GM18951 (cell line): ENCODE data around the gene USP19.

ENCODE experiments used
- POLR2A ChIP-seq: IDR thresholded peaks from 4 replicates; pipeline ENCODE4 v1.6.1; 2011; ENCODE audit warnings: mild to moderate bottlenecking; ENCODE audit not compliant: insufficient read length, insufficient read depth; ENCODE audit errors: extremely low read depth
- in situ Hi-C: fragments of 300-500 bp; cut with MboI; formaldehyde crosslinking; loops from one replicate; pipeline ENCODE4 v1.12.0; 2022; ENCODE audit warnings: low sequenced_read_pairs, mixed read lengths, inconsistent platforms; ENCODE audit not compliant: unreplicated experiment

USP19 gene

DNA sequence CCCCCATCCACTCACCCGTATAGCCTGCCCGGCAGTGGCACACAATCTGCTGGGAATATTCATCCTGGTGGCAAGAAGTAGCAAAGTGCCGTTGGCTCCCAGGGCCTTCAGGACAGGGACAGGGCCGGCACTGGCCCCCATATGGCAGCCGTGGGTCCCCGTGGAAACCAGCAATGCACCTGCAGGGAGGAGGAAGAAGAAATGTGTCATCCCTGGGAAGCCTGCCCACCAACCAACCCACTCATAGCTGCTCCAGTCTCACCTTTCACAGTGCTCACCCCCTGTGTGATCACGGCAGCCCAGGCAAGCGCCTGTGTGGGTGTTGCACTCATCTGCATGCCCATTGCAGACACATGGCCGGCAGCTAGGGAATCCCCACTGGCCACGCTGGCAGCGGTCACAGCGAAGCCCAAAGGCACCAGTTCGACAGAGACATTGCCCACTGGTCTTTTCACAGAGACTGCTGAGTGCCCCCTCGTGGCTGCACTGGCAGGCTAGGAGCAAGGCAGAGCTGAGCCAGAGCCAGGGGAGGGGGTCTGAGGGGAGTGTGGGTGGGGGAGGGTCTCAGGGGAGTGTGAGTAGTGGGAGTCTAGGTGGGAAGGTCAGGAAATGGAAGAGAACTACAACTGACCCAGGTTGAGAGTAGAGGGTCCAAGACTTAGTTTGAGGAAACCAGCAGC, 4.5 kb upstream of the USP19 start:
- no peak for TF ChIP-seq POLR2A
- in situ Hi-C loops, result no loop called here

DNA sequence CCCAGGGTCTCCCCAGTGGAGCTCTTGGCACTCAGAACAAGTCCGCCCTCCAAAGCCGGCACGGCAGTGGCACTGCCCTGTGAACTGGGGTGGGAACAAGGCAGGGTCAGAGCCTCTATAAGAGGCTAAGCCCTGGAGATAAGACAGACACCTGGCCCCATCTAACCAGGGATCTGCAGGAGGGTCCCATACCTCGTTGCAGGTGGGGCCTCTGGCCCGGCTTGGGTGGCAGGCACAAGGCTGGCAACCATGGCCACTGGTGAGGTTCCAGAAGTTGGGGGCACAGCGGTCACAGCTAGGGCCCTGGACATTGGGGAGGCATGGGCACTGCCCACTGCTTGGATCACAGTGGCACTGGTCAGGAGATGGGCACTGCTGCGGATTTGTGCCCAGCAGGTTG, 3.6 kb upstream of the USP19 start:
- in situ Hi-C loops, result no loop called here
- no peak for TF ChIP-seq POLR2A

DNA sequence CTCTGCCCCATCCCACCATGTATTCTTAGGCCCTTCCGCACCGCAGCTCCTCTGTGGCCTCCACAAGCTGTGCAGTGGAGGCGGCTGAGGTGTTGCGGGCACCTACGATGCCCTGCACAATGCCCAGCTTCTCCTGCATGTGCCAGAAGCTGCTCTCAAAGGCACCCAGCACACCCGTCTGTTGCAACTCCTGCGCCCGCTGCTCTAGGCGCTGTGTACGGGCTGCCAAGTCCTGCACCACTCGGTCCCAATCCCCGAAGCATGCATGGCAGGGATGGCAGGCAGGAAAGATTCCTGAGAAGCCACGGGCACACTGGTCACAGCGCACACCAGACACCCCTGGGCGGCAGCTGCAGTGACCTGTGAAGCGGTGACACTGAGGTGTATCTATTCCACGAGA, 3.1 kb upstream of the USP19 start:
- no peak for TF ChIP-seq POLR2A
- in situ Hi-C loops, result no loop called here

DNA sequence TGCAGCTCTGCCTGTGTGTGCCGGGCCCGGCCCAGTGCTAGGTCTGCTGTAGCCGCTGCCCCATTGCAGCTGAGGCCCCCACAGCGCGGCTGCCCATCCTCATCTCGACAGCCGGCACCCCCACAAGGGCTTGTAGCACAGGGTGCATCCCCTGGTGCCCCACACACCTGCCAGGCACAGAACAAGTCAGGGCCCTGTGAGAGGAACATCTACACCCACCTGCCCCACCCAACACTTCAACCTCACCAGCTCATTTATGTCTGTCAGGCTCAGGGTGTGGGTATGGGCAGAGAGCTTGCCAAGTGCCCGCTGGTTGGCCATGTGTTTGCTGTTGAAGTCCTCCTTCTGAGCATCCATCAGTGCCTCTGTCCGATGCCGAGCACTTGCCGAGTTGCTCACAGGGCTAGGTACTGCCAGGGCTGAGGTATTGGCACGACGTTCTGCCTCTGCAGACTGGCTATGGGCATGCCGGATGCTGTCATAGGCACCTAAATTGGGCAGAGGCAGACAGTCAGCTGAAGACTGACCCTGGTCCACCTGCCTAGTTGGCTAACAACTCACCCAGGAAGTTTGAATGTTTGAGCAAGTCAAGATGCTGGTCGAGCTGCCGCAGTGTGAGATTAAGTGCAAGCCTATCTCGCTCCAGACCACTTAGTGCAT, 2.4 kb upstream of the USP19 start:
- no peak for TF ChIP-seq POLR2A
- in situ Hi-C loops, result no loop called here

DNA sequence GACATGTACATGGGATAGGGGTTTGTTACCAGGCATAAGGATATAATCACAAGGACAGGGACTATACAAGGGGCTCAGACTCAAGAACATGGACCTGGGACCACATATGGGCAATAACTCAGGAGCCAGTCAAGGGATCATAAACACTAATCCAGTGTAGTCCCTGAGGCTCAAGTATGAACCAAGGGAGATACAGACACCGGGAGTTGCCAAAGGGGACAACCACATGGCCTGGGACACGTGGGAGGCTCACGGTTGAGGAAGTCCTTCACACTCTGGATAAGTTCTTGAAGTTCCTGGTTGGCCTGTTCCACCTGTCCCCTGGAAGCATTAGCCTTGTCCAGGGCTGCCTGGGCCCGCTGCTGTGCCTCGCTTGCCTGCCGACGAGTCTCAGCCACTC, 1.8 kb upstream of the USP19 start:
- no peak for TF ChIP-seq POLR2A
- in situ Hi-C loops, result no loop called here

DNA sequence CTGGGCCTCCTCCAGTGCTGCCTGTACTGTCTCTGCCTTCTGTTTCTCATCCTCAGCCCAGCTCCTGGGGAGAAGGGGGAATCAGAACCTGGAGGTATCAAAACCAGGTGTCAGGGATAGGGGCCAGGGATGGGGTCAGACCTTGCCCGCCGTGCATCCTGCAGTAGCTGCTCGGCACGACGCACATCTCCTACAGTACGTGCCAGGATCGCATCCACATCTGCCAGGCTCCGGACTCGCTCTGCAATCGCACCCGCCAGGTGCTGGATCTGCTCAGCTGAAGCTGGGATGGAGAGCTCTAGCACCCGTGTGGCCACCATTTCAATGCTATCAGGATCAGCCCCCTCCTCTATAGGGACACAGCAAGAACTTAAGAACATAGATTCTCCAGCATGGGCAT, 1.4 kb upstream of the USP19 start:
- TF ChIP-seq POLR2A, result no peak
- in situ Hi-C loops, result no loop called here

DNA sequence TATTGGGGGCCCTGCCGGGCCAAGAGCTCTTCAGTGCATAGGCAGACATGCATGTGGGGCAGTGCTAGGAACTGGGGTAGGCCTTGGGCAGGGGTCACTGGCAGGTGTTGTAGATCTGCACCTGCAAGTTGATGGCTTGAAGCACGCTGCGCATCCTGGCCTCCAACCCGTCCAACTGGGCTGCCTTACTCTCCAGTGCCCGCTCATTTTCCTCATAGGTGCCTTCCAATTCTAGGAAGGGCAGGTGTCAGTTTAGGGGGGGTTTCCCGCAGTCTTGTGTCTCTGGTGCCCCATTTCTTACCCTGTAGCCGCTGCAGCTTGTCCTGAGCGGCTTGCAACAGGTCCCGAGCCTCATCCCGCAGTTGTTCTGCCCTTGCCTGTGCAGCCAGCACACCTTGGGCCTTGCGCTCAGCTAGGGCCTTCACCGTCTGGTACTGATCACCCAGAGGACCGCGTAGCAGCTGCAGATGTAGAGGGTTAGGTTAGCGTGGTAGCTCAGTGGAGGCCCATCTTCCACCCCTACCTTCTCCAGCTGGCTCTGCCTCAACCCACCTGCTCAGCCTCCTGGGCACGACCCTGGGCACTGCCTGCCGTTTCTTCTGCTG, 611 bp upstream of the USP19 start:
- TF ChIP-seq POLR2A, result no peak
- in situ Hi-C loops, result no loop called here

DNA sequence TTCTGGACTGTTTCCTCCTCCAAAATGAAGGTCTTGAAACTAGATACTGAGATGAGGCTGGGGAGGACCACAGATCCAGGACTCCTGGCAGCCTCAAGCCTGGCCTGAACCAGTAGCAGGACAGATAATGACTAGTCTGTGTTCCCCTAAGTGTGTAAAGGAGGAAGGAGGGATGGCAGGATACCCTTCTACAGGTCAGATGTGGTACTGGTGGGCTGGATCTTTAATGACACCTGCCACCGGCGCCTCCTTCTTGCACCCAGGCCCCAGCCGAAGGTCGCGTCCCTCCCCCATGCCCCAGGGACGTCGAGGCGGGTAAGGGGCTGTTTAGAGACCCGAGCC, 556 bp downstream of the USP19 start:
- in situ Hi-C loops, result no loop called here
- no peak for TF ChIP-seq POLR2A

DNA sequence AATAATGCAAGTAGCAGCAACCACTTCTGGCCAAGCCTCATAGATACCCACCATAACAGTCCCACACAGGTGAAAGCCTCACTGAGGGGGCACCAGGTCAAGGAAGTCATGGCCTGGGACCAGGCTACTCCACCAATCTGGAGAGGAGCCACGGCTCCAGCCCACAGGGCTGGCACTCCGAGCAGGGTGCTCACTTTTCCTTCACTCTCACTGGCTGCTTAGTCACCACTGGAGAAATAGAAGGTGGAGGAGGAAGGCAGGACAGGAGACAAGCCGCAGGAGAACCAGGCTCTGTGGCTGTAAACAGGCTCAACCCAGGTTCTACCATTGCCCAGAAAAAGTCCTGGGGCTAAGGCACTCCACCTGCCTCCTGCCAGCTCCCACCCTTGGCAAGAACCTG, 1.2 kb downstream of the USP19 start:
- no peak for TF ChIP-seq POLR2A
- in situ Hi-C loops, result no loop called here

DNA sequence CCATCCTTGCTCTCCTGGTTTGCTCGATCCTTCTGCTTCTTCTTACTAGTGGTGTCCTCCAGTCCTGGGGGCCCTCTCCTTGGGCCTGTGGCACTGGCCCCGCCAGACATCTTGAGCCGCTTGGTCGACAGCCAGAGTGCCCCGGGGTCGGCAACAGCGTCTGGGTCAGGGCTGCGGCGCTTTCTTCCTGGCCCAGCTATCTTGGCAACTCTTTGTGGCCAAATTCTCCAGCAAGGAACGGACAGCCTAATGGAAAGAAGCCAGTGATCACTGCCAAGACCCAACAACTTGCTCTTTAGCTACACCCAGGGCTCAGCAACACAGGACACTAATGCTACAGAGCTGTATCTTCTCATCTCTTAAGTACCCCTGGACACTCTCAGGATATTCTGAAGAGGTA, 1.6 kb downstream of the USP19 start:
- TF ChIP-seq POLR2A, result no peak
- in situ Hi-C loops, result no loop called here

DNA sequence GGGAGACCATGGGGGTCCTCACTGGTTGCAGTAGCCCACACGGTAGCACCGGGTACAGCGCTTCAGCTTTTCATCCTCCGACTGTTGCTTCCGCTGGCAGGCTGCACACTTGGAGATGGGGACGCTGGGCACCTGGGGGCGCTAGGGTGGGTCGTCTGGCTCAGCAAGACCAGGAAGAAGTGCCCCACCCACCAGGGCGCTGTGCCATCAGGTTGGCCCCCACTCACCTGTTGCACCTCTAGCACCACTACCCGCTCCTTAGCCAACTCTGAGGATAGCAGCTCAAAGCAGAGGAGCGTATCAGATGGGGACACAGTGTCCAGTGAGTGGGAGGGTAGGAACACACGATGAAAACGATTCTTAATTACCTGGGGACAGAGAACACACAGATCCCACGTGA, 8.4 kb downstream of the USP19 start:
- no peak for TF ChIP-seq POLR2A

DNA sequence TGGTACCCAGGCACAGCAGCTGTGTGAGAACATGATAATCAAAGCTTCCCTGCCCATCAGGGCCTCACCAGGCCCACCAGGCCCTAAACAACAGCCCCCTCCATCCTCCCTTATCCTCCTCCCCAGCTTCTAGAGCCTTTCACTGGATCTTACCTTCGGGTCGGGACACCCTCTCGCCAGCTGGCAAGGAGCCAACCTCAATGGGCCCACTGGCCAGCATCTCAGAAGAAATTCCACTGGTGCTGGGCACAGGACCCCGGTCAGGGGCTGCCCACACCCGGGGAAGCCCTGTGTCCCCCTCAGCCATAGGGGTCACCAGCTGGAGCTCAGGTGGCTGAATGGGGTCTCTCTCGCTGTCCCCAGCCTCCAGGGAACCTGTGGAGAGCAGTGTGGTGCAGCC, 9.3 kb downstream of the USP19 start:
- TF ChIP-seq POLR2A, result no peak
- in situ Hi-C loops, result no loop called here

More for the DNA sequence above, 8.4 kb downstream of the USP19 start:
- in situ Hi-C loops, result no loop called here

DNA sequence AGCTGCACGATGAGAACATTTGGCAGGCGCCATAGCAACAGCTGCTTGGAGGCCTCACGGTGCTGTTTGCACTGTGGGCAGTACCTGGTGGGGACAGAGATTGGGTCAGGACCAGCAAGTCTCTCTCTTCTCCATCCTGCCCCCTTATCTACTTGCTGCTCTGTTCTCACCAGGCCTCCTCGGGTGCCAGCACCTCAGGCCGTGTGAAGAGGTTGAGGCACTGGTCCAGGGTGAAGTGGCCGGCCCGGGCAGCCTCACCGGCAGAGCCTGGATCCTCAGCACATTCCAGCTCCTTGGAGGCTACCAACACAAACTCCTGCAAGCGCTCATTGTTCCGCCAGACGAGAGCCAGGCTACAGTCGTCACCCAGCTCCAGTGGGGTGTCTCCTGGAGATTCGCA, 9.8 kb downstream of the USP19 start:
- no peak for TF ChIP-seq POLR2A
- in situ Hi-C loops, result no loop called here

DNA sequence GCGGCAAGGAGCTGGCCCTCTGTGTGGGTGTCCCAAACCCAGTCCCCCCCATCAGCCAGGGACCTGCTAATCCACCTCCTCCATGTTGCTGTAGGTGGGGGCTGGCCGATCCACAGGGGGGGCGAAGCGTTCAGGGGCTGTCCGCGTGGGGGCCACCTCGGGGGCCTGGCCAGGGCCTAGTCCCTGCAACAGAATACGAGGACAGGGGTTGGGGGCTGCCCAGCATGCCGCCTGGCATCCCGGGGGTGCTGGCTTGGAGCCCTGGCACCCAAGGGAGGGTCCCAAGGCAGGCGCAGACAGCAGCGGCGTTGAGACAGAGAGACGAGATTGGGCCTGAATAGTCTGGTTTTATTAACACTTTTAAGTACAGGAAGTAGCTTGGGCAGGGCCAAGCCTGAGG, 12.3 kb downstream of the USP19 start:
- no peak for TF ChIP-seq POLR2A
- in situ Hi-C loops, result no loop called here
